ENCODE results near the gene CDS1.
A peak's percentile ranks its signal among the peaks of the same experiment; 100 is the strongest.
"Not testable (repeated sequence)": the region's sequence is repeated elsewhere in the genome, so short reads cannot be mapped to it uniquely, and the experiment has no call there.

CDS1 gene

DNA sequence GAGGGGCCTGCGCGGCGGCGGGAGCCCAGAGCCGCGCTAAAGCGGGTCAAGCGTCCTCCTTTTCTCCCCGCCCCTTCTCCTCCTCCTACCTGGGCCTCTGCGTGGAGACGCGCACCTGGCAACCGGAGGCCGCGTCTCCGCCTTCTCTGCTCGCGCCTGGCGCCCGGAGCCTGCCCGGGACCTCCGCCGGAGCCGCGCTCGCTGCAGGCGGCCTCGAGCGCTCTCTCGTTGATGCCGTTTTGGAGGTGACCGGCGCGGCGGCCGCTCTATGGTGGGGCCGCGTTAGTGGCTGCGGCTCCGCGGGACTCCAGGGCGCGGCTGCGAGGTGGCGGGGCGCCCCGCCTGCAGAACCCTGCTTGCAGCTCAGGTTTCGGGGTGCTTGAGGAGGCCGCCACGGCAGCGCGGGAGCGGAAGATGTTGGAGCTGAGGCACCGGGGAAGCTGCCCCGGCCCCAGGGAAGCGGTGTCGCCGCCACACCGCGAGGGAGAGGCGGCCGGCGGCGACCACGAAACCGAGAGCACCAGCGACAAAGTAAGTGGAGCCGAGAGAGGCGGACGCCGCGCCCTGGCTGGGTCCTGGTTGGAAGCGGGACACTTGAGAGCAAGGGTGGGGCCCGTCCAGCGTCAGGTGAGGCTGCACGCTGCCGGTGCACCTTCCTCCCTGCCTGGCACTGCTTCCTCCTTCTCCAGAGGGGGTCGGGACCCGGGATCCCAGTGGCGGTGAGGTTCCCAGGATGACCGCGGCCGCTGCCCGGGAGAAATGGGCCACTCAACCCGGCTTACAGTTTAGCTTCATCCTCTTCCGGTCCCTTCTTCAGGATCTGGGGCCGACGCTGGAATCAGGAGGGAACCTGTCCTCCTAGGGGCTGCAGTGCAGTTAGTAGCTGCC is at the start of gene CDS1:
TSS of gene CDS1 (plus strand) at position 140 of the 888 bp plus-strand sequence. CDS start at position 415, 275 bp downstream.
- DNase-seq, result peak; percentile 50
- in situ Hi-C loops (cut with MboI; ENCODE audit: low pct_unique_long_range_greater_than_20kb, low sequenced_read_pairs), result no loop called here

DNA sequence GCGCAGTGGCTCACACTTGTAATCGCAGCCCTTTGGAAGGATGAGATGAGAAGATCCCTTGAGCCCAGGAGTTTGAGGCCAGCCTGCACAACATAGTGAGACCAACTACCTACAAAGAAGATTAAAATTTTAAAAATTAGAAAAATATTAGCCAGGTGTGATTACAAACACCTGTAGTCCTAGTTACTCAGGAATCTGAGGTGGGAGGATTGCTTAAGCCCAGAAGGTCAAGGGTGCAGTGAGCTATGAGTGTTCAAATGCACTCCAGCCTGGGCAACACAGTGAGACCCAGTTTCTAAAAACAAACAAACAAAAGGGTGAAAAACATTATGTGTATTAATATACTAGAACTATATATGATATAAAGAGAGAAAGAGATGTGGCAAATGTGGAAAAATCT is 47.0 kb upstream of the CDS1 start:
- DNase-seq, result no peak
- in situ Hi-C loops (cut with MboI; ENCODE audit: low pct_unique_long_range_greater_than_20kb, low sequenced_read_pairs), result no loop called here

DNA sequence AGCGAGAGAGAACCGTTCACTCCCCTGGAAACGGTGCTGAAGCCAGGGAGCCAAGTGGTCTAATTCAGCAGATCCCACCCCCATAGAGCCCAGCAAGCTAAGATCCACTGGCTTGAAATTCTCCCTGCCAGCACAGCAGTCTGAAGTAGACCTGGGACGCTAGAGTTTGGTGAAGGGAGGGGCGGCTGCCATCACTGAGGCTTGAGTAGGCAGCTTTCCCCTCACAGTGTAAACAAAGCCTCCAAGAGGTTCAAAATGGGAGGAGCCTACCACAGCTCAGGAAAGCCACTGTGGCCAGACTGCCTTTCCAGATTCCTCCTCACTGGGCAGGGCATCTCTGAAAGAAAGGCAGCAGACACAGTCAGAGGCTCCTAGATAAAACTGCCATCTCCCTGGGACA is 37.8 kb upstream of the CDS1 start:
- in situ Hi-C loops (cut with MboI; ENCODE audit: low pct_unique_long_range_greater_than_20kb, low sequenced_read_pairs), result no loop called here
- DNase-seq, result no peak

DNA sequence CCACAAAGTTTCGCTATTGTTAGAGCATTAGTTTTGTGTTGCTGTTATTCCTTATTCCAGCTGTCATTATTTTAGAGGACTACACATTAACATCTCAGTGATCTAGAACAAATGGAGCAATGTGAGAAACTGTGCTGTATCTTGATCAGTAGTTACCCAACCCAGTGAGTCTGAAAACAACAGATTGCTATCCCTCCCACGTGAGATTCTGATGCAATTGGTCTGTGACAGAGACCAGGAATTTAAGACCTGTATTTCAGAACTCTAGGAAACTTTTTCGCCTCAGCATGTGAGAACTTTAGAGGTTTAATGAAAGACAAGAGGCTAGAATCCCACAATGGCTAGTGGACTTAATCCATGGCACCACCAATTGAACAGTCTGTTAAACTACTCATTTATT is 35.7 kb upstream of the CDS1 start:
- DNase-seq, result no peak
- in situ Hi-C loops (cut with MboI; ENCODE audit: low pct_unique_long_range_greater_than_20kb, low sequenced_read_pairs), result no loop called here

DNA sequence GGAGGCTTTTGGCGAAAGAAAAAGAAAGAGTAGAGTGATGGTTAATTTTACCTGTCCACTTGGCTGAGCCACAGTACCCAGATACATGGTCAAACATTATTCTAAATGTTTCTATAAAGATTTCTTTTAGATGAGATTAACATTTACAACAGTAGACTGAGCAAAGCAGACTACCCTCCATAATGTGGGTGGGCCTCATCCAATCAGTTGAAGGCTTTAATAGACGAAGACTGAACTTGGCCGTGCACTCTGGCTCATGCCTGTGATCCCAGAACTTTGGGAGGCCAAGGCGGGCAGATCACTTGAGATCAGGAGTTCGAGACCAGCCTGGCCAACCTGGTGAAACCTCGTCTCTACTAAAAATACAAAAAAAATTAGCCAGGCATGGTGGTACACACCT is 33.7 kb upstream of the CDS1 start:
- in situ Hi-C loops (cut with MboI; ENCODE audit: low pct_unique_long_range_greater_than_20kb, low sequenced_read_pairs); DNase-seq: not testable (repeated sequence)

DNA sequence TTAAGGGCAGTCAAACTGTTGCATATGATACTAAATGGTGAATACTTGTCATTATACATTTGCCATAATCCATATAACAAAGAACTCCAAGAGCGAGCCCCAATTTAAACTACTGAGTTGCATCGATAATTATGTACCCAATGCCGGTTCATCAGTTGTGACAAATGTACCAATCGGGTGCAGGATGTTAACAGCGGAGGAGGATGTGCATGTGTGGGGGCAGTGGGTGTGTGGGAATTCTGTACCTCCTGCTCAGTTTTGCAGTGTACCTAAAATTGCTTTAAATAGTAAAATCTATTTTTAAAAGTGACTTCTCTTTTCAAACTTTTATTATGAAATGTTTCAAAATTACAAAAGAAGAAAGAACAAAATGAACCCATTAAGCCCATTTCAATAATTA is 20.8 kb upstream of the CDS1 start:
- in situ Hi-C loops (cut with MboI; ENCODE audit: low pct_unique_long_range_greater_than_20kb, low sequenced_read_pairs), result no loop called here
- no peak for DNase-seq

DNA sequence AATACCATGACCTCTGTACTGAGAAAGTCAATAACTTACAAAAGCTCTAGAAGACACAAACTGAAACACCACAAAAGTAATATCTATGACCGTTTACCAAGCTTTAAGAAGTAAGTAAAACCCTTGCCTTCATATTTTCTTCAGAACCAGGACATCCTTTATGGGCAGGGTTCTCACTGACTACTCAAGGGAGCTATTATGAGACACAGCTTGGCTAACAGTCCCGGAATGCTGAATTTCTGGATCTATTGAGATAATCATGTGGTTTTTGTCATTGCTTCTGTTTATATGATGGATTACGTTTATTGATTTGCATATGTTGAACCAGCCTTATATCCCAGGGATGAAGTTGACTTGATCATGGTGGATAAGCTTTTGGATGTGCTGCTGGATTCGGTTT is 19.9 kb upstream of the CDS1 start:
- in situ Hi-C loops (cut with MboI; ENCODE audit: low pct_unique_long_range_greater_than_20kb, low sequenced_read_pairs), result no loop called here

DNA sequence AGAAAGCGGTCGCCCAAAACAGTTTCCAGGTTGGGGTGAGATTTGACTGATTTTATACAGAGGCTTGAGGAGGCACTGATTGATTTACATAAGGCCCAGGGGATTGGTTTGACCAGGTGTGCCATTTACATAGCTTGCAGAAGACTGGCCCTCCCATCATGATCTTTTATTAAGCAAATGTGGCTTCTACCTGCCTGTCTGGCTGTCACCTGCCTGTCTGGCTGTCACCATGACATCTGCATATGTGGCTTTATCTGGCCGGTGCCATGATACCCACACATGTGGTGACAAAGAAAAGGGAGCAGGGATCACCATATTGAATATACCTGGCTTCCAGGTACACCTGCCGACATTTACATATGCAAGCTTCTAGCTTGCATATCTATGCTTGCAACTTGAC is 17.0 kb upstream of the CDS1 start:
- no peak for DNase-seq
- in situ Hi-C loops (cut with MboI; ENCODE audit: low pct_unique_long_range_greater_than_20kb, low sequenced_read_pairs), result no loop called here

More for the DNA sequence above, 19.9 kb upstream of the CDS1 start:
- DNase-seq, result no peak

DNA sequence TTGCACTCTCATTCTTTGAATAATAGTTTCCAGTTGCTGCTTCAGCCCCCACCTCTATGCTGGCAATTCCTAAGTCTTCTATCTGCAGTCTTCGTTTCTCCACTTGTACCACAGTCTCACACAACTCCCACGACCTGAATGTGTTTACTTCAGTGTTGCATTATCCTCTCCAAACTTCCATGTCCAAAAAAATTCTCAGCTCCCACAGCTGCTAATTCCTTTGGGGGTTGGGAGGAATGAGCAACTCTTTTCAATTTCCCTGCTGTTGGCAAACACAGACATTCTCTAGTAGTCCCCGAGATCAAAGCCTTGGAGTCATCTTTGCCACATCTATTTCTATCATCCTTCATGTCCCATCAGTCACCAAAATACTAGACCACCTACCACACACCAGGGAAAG is 14.4 kb upstream of the CDS1 start:
- in situ Hi-C loops (cut with MboI; ENCODE audit: low pct_unique_long_range_greater_than_20kb, low sequenced_read_pairs), result no loop called here
- no peak for DNase-seq

DNA sequence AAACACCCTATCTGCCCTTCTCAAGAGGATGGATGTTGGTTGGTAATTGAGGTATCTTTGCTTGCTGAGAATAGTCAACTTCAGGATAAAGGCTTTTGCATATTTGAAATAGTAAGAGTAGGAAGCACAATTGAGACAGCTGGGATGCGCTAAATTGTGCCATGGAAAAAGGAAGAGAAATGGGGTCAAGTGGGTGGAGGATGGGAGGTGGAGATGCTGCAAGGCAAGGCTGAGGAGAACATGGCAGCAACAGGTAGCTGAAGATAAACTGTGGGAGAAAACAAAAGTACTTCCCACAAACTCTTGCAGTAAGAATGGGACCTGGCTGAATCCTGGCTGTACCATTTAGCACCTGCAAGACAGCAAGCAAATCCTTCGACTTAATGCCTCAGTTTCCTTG is 13.9 kb upstream of the CDS1 start:
- in situ Hi-C loops (cut with MboI; ENCODE audit: low pct_unique_long_range_greater_than_20kb, low sequenced_read_pairs), result no loop called here
- DNase-seq, result no peak

DNA sequence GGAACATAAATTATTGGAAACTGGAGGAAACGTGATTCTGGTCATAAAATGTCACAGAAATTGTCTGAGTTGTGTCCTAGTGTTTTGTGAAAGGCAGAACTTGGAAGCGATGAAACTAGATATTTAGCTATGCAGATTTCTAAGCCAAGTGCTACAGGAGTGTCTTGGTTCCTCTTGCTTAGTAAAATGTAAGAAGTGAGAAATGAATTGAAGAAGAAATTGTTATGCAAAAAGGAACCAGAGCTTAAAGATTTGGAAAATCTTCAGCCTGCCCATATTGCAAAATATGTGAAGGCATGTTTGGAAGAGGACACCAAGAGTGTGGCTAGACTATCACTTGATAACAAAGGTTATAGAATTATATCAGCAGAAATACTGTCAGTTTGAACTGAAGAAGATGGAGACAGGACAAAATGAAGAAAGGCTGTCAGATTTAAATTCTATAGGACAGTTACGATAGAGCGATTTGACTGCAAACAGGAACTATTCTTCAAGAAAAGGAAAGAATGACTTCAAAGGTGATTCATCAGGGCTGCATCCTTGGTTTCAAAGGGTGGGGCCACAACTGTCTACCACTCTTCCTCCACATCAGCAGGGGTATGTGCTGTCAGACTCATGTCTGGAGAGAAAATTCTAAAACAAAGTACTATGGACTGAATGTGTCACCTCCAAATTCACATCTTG is 9.4 kb upstream of the CDS1 start:
- in situ Hi-C loops (cut with MboI; ENCODE audit: low pct_unique_long_range_greater_than_20kb, low sequenced_read_pairs), result no loop called here

DNA sequence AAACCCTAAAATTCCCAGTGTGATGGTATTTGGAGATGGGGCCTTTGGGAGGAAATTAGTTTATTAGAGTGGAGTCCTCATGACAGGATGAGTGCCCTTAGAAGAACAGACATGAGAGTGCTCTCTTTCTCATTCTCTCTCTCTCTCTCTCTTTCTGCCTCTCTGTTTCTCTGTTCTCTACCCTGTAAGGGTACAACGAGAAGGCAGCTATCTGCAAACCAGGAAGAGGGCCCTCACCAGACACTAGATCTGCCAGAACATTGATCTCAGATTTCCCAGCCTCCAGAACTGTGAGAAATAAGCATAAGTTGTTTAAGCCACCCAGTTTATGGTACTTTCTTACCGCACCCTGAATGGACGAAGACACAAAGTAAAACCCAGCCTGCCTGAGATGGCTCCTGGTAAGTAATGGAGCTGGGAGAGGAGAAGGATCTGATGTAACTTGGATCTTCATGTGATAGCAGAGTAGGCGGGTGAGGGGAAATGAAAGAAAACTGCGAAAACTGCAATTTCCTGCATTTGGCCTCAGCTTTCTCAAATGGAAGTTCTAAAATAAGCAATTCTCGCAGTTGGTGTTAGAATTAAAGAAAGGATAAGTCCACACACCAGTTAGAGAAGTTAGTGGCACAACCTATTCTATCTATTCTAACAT is 8.7 kb upstream of the CDS1 start:
- in situ Hi-C loops (cut with MboI; ENCODE audit: low pct_unique_long_range_greater_than_20kb, low sequenced_read_pairs), result no loop called here
- DNase-seq, result no peak

More for the DNA sequence above, 9.4 kb upstream of the CDS1 start:
- DNase-seq, result no peak

DNA sequence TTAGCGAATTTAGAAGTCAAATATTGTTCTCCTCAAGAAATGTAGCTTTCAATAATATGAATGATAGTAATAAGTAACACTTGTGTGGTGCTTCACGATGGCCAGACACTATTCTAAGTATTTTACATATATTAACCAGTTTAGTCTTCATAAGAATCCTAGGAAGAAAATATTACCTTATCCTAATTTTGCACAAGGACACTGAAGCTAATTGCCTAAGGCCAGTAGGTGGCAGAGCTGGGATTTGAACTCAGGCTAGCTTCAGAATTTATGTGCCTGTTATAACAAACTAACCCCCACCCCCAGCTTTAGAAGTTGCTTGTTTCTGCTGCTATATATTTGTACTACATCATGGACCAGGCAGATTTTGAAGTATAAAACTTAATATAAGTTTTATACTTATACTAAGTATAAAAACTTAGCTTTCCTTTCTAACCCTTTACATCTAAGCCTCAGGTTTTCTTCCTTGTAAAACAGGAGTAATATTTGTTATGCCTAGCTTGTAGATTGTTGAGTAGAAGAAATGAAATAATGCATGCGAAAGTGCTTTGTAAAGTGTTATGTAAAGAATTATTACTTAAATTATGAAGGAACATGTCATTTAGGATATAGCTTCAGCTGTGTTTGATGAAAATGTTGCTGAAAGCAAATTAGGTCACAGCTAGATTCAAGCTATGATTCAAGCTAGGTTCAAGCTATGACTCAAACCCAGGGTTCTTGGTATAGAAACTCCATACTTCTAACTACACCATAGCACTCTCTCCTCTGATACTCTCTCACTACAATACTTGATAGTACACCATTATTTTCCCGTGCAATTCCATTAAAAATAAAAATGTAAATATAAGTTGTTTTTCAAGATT is 4.2 kb upstream of the CDS1 start:
- DNase-seq, result peak; percentile 49
- in situ Hi-C loops (cut with MboI; ENCODE audit: low pct_unique_long_range_greater_than_20kb, low sequenced_read_pairs), result no loop called here

DNA sequence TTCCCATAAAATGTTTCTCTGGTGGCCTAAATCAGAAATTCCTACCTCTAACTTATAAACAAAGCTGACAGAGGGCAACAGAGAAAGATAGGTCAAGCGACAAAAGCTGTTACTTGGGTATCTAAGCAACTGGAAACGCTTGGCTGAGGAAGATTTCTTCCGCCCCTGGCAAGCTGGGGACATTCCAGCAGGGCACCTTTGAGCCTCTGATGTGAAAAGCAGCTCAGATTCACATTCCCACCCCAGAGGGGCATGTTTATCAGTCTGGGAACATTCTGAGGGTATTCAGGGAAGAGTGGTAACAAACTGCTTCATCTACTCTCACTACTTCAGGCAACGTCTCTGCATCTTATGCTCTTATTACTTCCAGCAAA is 3.5 kb upstream of the CDS1 start:
- in situ Hi-C loops (cut with MboI; ENCODE audit: low pct_unique_long_range_greater_than_20kb, low sequenced_read_pairs), result no loop called here
- DNase-seq, result no peak

DNA sequence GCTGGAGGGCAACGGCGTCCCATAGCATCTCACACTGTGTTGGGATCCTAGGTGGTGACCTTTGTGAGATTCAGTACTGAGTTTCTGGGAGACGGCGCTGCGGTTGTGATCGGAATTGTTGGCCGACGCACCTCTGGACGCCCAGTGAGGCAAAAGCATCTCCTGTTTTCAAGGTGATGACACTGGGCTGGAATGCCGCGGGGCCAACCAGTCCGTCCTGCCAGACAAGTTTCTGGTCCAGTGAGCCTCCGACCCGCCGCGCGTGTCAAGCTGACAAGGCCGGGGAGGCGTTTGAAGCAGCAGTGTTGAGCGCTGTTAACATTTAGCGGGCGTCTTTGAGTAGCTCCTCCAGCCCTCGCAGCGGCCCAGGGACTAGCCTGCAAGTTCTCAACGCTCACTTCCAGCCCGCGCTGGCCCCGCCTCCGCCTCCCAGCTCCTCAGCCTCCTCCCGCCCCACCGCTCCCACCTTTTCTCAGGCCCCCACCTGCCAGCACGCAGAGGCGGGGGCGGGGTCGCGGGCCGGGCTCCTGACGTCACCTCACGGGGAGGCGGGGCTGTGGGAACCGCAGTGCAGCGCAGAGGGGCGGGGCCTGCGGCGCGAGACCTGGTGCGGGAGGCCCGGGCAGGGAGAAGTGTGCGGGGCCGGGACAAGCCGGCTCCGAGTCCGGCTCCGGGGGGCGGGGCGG is 482 bp upstream of the CDS1 start:
- DNase-seq, result peak; percentile 88
- in situ Hi-C loops (cut with MboI; ENCODE audit: low pct_unique_long_range_greater_than_20kb, low sequenced_read_pairs), result no loop called here

DNA sequence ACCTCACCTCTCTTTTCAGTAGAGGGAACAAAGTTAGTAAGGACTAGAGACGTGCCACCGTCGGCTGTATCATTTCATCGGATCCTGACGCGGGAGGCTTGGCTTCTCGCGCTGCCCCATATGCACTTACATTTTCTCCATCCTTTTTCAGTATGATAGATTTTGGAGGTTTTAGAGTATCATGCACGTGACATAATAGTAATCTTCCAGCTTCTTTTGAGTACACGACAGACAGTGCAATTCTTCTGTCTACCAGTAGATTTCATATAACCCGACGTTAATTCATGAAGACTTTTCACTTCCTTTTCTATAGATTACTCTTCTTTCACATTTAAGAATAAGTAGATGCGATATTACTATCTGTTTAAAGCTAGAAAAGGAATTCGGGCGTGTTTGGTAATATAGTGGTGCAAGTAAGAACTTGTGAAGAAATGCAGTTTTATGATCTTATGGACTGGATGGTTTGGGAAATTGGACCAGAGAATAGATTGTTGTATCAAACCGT is 1.0 kb downstream of the CDS1 start:
- in situ Hi-C loops (cut with MboI; ENCODE audit: low pct_unique_long_range_greater_than_20kb, low sequenced_read_pairs), result no loop called here
- DNase-seq, result peak; percentile 48

DNA sequence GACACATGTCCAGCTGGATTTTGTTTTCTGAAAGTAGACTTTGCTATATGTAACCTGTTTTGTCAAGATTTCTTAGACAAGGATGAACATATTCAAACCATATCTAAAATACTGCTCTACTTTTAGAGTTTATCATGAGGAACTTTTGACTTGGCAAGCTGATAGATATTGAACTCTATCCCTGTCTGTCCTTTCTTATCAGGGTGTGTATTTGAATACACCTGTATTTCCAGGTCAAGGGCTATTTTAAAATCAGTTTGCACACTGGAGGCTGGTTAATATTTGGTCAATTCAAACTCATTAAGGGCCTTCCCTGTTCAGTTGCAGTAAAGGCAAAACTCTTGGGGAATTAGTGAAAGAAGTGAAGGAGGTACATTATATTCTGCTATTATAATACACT is 2.3 kb downstream of the CDS1 start:
- in situ Hi-C loops (cut with MboI; ENCODE audit: low pct_unique_long_range_greater_than_20kb, low sequenced_read_pairs), result no loop called here
- no peak for DNase-seq

DNA sequence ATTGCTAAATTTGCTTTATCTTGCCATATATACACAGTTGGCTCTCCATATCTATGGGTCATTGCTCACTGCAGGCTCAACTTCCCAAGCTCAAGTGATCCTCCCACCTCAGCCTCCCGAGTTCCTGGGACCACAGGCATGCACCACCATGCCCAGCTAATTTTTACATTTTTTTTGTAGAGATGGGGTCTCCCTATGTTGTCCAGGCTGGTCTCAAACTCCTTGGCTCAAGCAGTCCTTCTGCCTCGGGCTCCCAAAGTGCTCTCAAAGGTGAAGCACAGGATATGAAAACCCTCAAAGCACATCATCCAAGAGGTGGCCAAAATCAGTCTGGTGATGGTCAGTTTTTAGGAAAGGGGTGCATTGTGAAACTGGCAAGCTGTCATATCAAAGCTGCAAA is 11.8 kb downstream of the CDS1 start:
- no peak for DNase-seq
- in situ Hi-C loops (cut with MboI; ENCODE audit: low pct_unique_long_range_greater_than_20kb, low sequenced_read_pairs), result no loop called here

DNA sequence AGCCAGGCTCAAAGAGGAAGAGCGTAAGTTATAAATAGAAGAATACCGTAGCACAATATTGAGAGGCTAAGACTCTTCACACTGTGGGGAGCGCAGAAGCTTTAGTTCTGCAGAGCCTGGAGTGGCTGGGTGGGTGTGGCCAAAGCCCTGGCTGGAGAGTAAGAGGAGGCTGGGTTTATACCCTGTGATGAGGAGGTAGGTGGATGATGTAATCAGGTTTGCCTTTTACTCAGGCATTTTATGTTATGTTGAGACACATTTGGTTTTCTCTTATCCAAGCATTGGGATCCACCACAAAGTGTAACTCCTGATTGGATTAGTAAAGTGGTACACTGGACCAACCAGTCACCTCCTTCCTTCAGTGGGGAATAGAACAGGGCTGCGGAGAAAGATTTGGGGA is 13.9 kb downstream of the CDS1 start:
- in situ Hi-C loops (cut with MboI; ENCODE audit: low pct_unique_long_range_greater_than_20kb, low sequenced_read_pairs), result no loop called here
- peak; percentile 48 for DNase-seq
